ENCODE data around the gene OR2T1.
"Not testable (repeated sequence)": the region's sequence is repeated elsewhere in the genome, so short reads cannot be mapped to it uniquely, and the experiment has no call there.

OR2T1 gene
- total RNA-seq: 0 reads per million in 2 donors

- no peak for DNase-seq
Measured at GRCh38 chr1:248402748-248403147, at the start of gene OR2T1. TSS of gene OR2T1 (plus strand) at chr1:248403048. CDS start at chr1:248406148, 3,100 bp downstream.

GRCh38 chr1:248359415-248359814 lies 43.4 kb upstream of the OR2T1 start:
- no peak for DNase-seq

GRCh38 chr1:248361121-248361715 lies 41.6 kb upstream of the OR2T1 start, which contains the start of gene OR2T4:
TSS of gene OR2T4 (plus strand) at chr1:248361665. CDS start at chr1:248361665, 0 bp downstream.
- no peak for DNase-seq

GRCh38 chr1:248366609-248367008 lies 36.2 kb upstream of the OR2T1 start:
- no peak for DNase-seq

GRCh38 chr1:248372394-248372793 lies 30.5 kb upstream of the OR2T1 start:
- no peak for DNase-seq

GRCh38 chr1:248373761-248374160 lies 29.1 kb upstream of the OR2T1 start:
- no peak for DNase-seq

- DNase-seq: no peak
Measured at GRCh38 chr1:248375446-248375845, 27.4 kb upstream of the OR2T1 start, which contains the start of gene OR2T6. TSS of gene OR2T6 (plus strand) at chr1:248375746. CDS start at chr1:248387609, 11,863 bp downstream.

- DNase-seq: no peak
Measured at GRCh38 chr1:248376916-248377315, 25.9 kb upstream of the OR2T1 start.

GRCh38 chr1:248380854-248381253 lies 22.0 kb upstream of the OR2T1 start:
- DNase-seq: no peak

- no peak for DNase-seq
Measured at GRCh38 chr1:248388426-248388825, 14.4 kb upstream of the OR2T1 start.

- no peak for DNase-seq
Measured at GRCh38 chr1:248393050-248393449, 9.8 kb upstream of the OR2T1 start.

GRCh38 chr1:248404024-248404423 lies 1.2 kb downstream of the OR2T1 start:
- DNase-seq: no peak

GRCh38 chr1:248406721-248407692 lies 4.2 kb downstream of the OR2T1 start:
- no peak for DNase-seq

- no peak for DNase-seq
Measured at GRCh38 chr1:248416226-248416625, 13.4 kb downstream of the OR2T1 start.

GRCh38 chr1:248417854-248418253 lies 15.0 kb downstream of the OR2T1 start:
- DNase-seq: no peak

- no peak for DNase-seq
Measured at GRCh38 chr1:248421384-248421783, 18.5 kb downstream of the OR2T1 start.

GRCh38 chr1:248427526-248428191 lies 24.8 kb downstream of the OR2T1 start:
- DNase-seq: not testable (repeated sequence)

- not testable (repeated sequence) for DNase-seq
Measured at GRCh38 chr1:248428192-248428533, 25.3 kb downstream of the OR2T1 start.

- not testable (repeated sequence) for DNase-seq
Measured at GRCh38 chr1:248431683-248432082, 28.8 kb downstream of the OR2T1 start.

GRCh38 chr1:248432201-248432600 lies 29.4 kb downstream of the OR2T1 start:
- DNase-seq: not testable (repeated sequence)

- not testable (repeated sequence) for DNase-seq
Measured at GRCh38 chr1:248433811-248434415, 31.1 kb downstream of the OR2T1 start.

- not testable (repeated sequence) for DNase-seq
Measured at GRCh38 chr1:248434913-248435312, 32.1 kb downstream of the OR2T1 start.

GRCh38 chr1:248436303-248436702 lies 33.5 kb downstream of the OR2T1 start:
- not testable (repeated sequence) for DNase-seq
